SK-N-SH (cell line): ENCODE results near the gene EZR. TPM values are rescaled to one million over a fixed set of nuclear protein-coding genes. Genes with fewer than 3 reads are reported as not detected.

Source experiments
- CTCF ChIA-PET: fragments of 300-600, 350-600 bp; formaldehyde crosslinking; extraction: SDS; loops from one replicate; lab custom pipeline; 2021; lab: Yijun Ruan, JAX
- POLR2A ChIA-PET: fragments of 350-600 bp; sonication (Branson Sonifier 250); formaldehyde crosslinking; extraction: SDS; loops from one replicate; lab custom pipeline; 2020; ENCODE audit warnings: antibody characterized with exemption, inconsistent platforms; lab: Yijun Ruan, JAX
- DNase-seq: peaks from one replicate; pipeline ENCODE4 v3.0.0; 2012
- H2AFZ ChIP-seq: fragments of 200-600 bp; sonication (generic); 2 replicates; pipeline ENCODE4 v1.8.1; 2016; ENCODE audit warnings: antibody characterized with exemption, mild to moderate bottlenecking, low read depth
- H3F3A ChIP-seq: fragments of 200-600 bp; sonication (generic); replicated peaks from 2 replicates; pipeline ENCODE3; 2016; ENCODE audit warnings: antibody characterized with exemption, mild to moderate bottlenecking; ENCODE audit not compliant: insufficient read depth
- H3K27ac ChIP-seq, 2 experiments: fragments of 200-500 bp in 1 of 2; fragments of 200-600 bp in 1 of 2; sonication (Bioruptor generic) in 1 of 2; sonication (generic), shearing (Covaris generic) in 1 of 2; 2 replicates each; pipeline versions ENCODE4 v1.5.1 to v1.6.1; 2014 to 2016; ENCODE audit warnings: low read depth in 2 of 2, inconsistent platforms in 1 of 2, low read length in 1 of 2, mild to moderate bottlenecking in 1 of 2, mixed read lengths in 1 of 2
- H3K27me3 ChIP-seq: fragments of 200-600 bp; sonication (generic), shearing (Covaris generic); 2 replicates; pipeline ENCODE4 v1.6.1; 2016; ENCODE audit warnings: mixed run types; ENCODE audit not compliant: insufficient read depth
- H3K36me3 ChIP-seq, 2 experiments: fragments of 200-500 bp in 1 of 2; fragments of 200-600 bp in 1 of 2; sonication (Bioruptor generic) in 1 of 2; sonication (generic) in 1 of 2; replicated peaks in 1 of 2; 2 replicates each; pipeline versions ENCODE3 to v1.5.1; 2014 to 2016; ENCODE audit warnings: low read length in 1 of 2, mild to moderate bottlenecking in 1 of 2; ENCODE audit not compliant: insufficient read depth in 2 of 2, control insufficient read depth in 1 of 2
- H3K4me1 ChIP-seq, 2 experiments: fragments of 200-500 bp in 1 of 2; fragments of 200-600 bp in 1 of 2; sonication (Bioruptor generic) in 1 of 2; sonication (generic), shearing (Covaris generic) in 1 of 2; 2 replicates each; pipeline versions ENCODE4 v1.5.1 to v1.6.1; 2014 to 2016; ENCODE audit warnings: low read depth in 1 of 2, low read length in 1 of 2, mixed run types in 1 of 2; ENCODE audit not compliant: insufficient read depth in 2 of 2, control insufficient read depth in 1 of 2
- H3K4me2 ChIP-seq: fragments of 200-600 bp; sonication (generic), shearing (Covaris generic); 2 replicates; pipeline ENCODE4 v1.6.1; 2017; ENCODE audit warnings: mixed run types
- H3K4me3 ChIP-seq, 2 experiments: fragments of 200-500 bp in 1 of 2; fragments of 200-600 bp in 1 of 2; sonication (Bioruptor generic) in 1 of 2; sonication (generic), shearing (Covaris generic) in 1 of 2; 2 replicates each; pipeline versions ENCODE4 v1.5.1 to v1.8.1; 2014 to 2016; ENCODE audit warnings: low read depth in 2 of 2, inconsistent platforms in 1 of 2, low read length in 1 of 2, mild to moderate bottlenecking in 1 of 2, mixed read lengths in 1 of 2, moderate library complexity in 1 of 2
- H3K79me2 ChIP-seq: fragments of 200-600 bp; sonication (generic); 2 replicates; pipeline ENCODE4 v1.8.1; 2017; ENCODE audit warnings: mild to moderate bottlenecking; ENCODE audit not compliant: insufficient read depth
- H3K9ac ChIP-seq: fragments of 200-600 bp; sonication (generic); 2 replicates; pipeline ENCODE4 v1.6.1; 2017; ENCODE audit warnings: mixed run types
- H3K9me2 ChIP-seq: fragments of 200-600 bp; sonication (generic); 2 replicates; pipeline ENCODE4 v1.6.1; 2017; ENCODE audit warnings: mixed run types
- H3K9me3 ChIP-seq: fragments of 200-600 bp; sonication (generic); 2 replicates; pipeline ENCODE4 v1.6.1; 2017; ENCODE audit warnings: mixed run types, mild to moderate bottlenecking, moderate library complexity
- H4K20me1 ChIP-seq: fragments of 200-600 bp; sonication (generic); 2 replicates; pipeline ENCODE4 v1.6.1; 2017; ENCODE audit warnings: mild to moderate bottlenecking, mixed run types; ENCODE audit not compliant: insufficient read depth
- CHD2 ChIP-seq: fragments of 150-350 bp; IDR thresholded peaks from 2 replicates; pipeline ENCODE4 v1.6.1; 2018; ENCODE audit warnings: low read length; ENCODE audit not compliant: partially characterized antibody
- EZH2phosphoT487 ChIP-seq: fragments of 200-600 bp; sonication (generic); IDR thresholded peaks from 2 replicates; pipeline ENCODE4 v1.6.1; 2017; ENCODE audit warnings: low read depth, mixed run types, mild to moderate bottlenecking, antibody characterized with exemption, moderate library complexity, borderline replicate concordance
- FOSL2 ChIP-seq: IDR thresholded peaks from 2 replicates; pipeline ENCODE4 v1.4.0; 2012; ENCODE audit warnings: low read depth, mild to moderate bottlenecking, moderate library complexity, borderline replicate concordance
- FOXJ3 ChIP-seq: sonication (generic); formaldehyde crosslinking; IDR thresholded peaks from 2 replicates; pipeline ENCODE4 v1.5.1; 2020; ENCODE audit warnings: mild to moderate bottlenecking, missing genetic modification reagents
- FOXM1 ChIP-seq: IDR thresholded peaks from 2 replicates; pipeline ENCODE4 v1.4.0; 2012; ENCODE audit warnings: low read depth, mild to moderate bottlenecking
- GABPA ChIP-seq: IDR thresholded peaks from 2 replicates; pipeline ENCODE4 v1.4.0; 2012; ENCODE audit warnings: low read depth, mild to moderate bottlenecking
- GATA2 ChIP-seq: sonication (generic); formaldehyde crosslinking; IDR thresholded peaks from 2 replicates; pipeline ENCODE4 v1.5.0; 2020; ENCODE audit warnings: mild to moderate bottlenecking, missing genetic modification reagents
- JUND ChIP-seq: IDR thresholded peaks from 2 replicates; pipeline ENCODE4 v1.4.0; 2012
- MXI1 ChIP-seq: IDR thresholded peaks from 2 replicates; pipeline ENCODE4 v1.6.1; 2012; ENCODE audit warnings: mild to moderate bottlenecking, low read depth, low read length, improper control_type of control experiment
- NRF1 ChIP-seq: IDR thresholded peaks from 2 replicates; pipeline ENCODE4 v1.6.1; 2012; ENCODE audit warnings: low read depth, mild to moderate bottlenecking, low read length
- POLR2AphosphoS5 ChIP-seq: IDR thresholded peaks from 2 replicates; pipeline ENCODE4 v1.6.1; 2012; ENCODE audit warnings: low read depth, low read length
- RCOR1 ChIP-seq: fragments of 150-350 bp; IDR thresholded peaks from 2 replicates; pipeline ENCODE4 v1.6.1; 2017; ENCODE audit warnings: antibody characterized with exemption, low read length
- REST ChIP-seq: IDR thresholded peaks from 2 replicates; pipeline ENCODE4 v1.6.1; 2012; ENCODE audit warnings: mild to moderate bottlenecking, low read depth, low read length, moderate library complexity
- RXRA ChIP-seq: IDR thresholded peaks from 2 replicates; pipeline ENCODE4 v1.4.0; 2012; ENCODE audit warnings: low read depth, mild to moderate bottlenecking, borderline replicate concordance
- ZBTB33 ChIP-seq: IDR thresholded peaks from 2 replicates; pipeline ENCODE4 v1.4.0; 2012; ENCODE audit warnings: low read depth, borderline replicate concordance
- WGBS: methylation state at CpG from one replicate; pipeline ENCODE4 v1.1.6; 2017; ENCODE audit warnings: low lambda C conversion rate; 5-methylcytosine and 5-hydroxymethylcytosine counted together
- polyA plus RNA-seq, 3 experiments: library from polyadenylated mRNA; depleted of rRNA; stranded (reverse); fragments of >200 nt; gene quantifications; 2 replicates each; pipeline ENCODE4 v1.2.3, GENCODE V29; 2012

EZR gene
- polyA plus RNA-seq, 1 of the 3 experiments (the other 2 are of a cell fraction) = 92.0 TPM

- TF ChIP-seq REST (no peak), JUND (no peak), MXI1 (no peak), FOXM1 (no peak), POLR2AphosphoS5 (no peak)
- TF ChIP-seq, all 33 proteins: peak for 0
Measured at GRCh38 chr6:158841358-158841757, 22.2 kb upstream of the EZR start (continued).

GRCh38 chr6:158840465-158840864 lies 21.3 kb upstream of the EZR start:
- ChIA-PET POLR2A (no interaction called here), CTCF (no interaction called here)
- Histone ChIP-seq H3K9ac (no peak overlapping the region), H3K27me3 (no peaks in the 10 kb centered on the region), H3K36me3 (no peaks in the 10 kb centered on the region), H4K20me1 (no peaks in the 10 kb centered on the region), H3K27ac (no peak overlapping the region), H3K9me2 (no peaks in the 10 kb centered on the region), H3K79me2 (no peaks in the 10 kb centered on the region), H3K4me1 (peaks cover 0 to 23% of the 10 kb centered on the region in 2 experiments; a peak in 2 of 4 replicates), H3K4me2 (no peak overlapping the region), H3K9me3 (no peaks in the 10 kb centered on the region), H2AFZ (no peak overlapping the region), H3K4me3 (no peak overlapping the region), H3F3A (no peaks in the 10 kb centered on the region)
- no peak for DNase-seq
- TF ChIP-seq CHD2 (no peak), JUND (no peak), EZH2phosphoT487 (no peak), RCOR1 (no peak), NRF1 (no peak), POLR2AphosphoS5 (no peak), FOSL2 (no peak), GATA2 (no peak), ZBTB33 (no peak), GABPA (no peak), REST (no peak), FOXJ3 (CRISPR knock-in tag) (no peak), RXRA (no peak)
- 38% methylated on average over 1 of the region's 1 CpG for WGBS
